GM23338 (cell line): ENCODE data around the gene SUGP1. TPM values are rescaled to one million over a fixed set of nuclear protein-coding genes. Genes with fewer than 3 reads are reported as not detected.

Experiments used
- ATAC-seq: fragments of 200-7000 bp; cut with Tn5 transposase; 3 replicates; pipeline ENCODE4 v1.9.1; 2020
- DNase-seq: peaks from one replicate; pipeline ENCODE4 v3.0.0-alpha.2; 2015; ENCODE audit warnings: low spot score
- H2AFZ ChIP-seq: fragments of 200-600 bp; sonication (generic); 2 replicates; pipeline ENCODE4 v1.8.0; 2016; ENCODE audit warnings: antibody characterized with exemption, mild to moderate bottlenecking, moderate library complexity
- H3F3A ChIP-seq: fragments of 200-600 bp; sonication (generic); replicated peaks from 2 replicates; pipeline ENCODE4 v1.8.0; 2017; ENCODE audit warnings: antibody characterized with exemption, mixed run types, low read depth
- H3K27ac ChIP-seq: fragments of 200-600 bp; sonication (generic); 2 replicates; pipeline ENCODE4 v1.6.1; 2016; ENCODE audit warnings: low read depth
- H3K27me3 ChIP-seq: fragments of 200-600 bp; sonication (generic); 2 replicates; pipeline ENCODE4 v1.8.0; 2016; ENCODE audit warnings: mild to moderate bottlenecking, mixed run types, moderate library complexity; ENCODE audit not compliant: insufficient read depth
- H3K36me3 ChIP-seq: fragments of 200-600 bp; sonication (generic); 2 replicates; pipeline ENCODE4 v1.8.0; 2016; ENCODE audit warnings: mild to moderate bottlenecking; ENCODE audit not compliant: insufficient read depth
- H3K4me1 ChIP-seq: fragments of 200-600 bp; sonication (generic); 2 replicates; pipeline ENCODE4 v1.8.0; 2016; ENCODE audit warnings: mild to moderate bottlenecking, moderate library complexity; ENCODE audit not compliant: insufficient read depth
- H3K4me2 ChIP-seq: fragments of 200-600 bp; sonication (generic); 2 replicates; pipeline ENCODE4 v1.7.1; 2017; ENCODE audit warnings: mixed run types
- H3K4me3 ChIP-seq: fragments of 200-600 bp; sonication (generic); 2 replicates; pipeline ENCODE4 v1.6.1; 2016; ENCODE audit warnings: mixed run types
- H3K79me2 ChIP-seq: fragments of 200-600 bp; sonication (generic); replicated peaks from 2 replicates; pipeline ENCODE4 v1.8.0; 2017; ENCODE audit warnings: mild to moderate bottlenecking; ENCODE audit not compliant: insufficient read depth
- H3K9me2 ChIP-seq: fragments of 200-600 bp; sonication (generic); 2 replicates; pipeline ENCODE4 v1.8.0; 2017; ENCODE audit not compliant: insufficient read depth
- H4K20me1 ChIP-seq: fragments of 200-600 bp; sonication (generic); replicated peaks from 2 replicates; pipeline ENCODE4 v1.8.0; 2017; ENCODE audit warnings: mild to moderate bottlenecking; ENCODE audit not compliant: insufficient read depth
- H3K27ac Mint-ChIP-seq: 2 replicates; pipeline ENCODE4 v1.8.0; 2020; ENCODE audit warnings: inconsistent platforms, mild to moderate bottlenecking, moderate library complexity, mixed read lengths
- H3K27me3 Mint-ChIP-seq: 3 replicates; pipeline ENCODE4 v1.8.0; 2022; ENCODE audit warnings: low read depth, mild to moderate bottlenecking, moderate library complexity, mixed read lengths, inconsistent platforms; ENCODE audit not compliant: insufficient read depth, poor library complexity
- H3K36me3 Mint-ChIP-seq: 3 replicates; pipeline ENCODE4 v1.8.0; 2021; ENCODE audit warnings: low read depth, mild to moderate bottlenecking, inconsistent platforms, moderate library complexity, mixed read lengths
- H3K4me1 Mint-ChIP-seq: 3 replicates; pipeline ENCODE4 v1.8.0; 2020; ENCODE audit warnings: mild to moderate bottlenecking, inconsistent platforms, mixed read lengths
- H3K4me3 Mint-ChIP-seq: 3 replicates; pipeline ENCODE4 v1.8.0; 2021; ENCODE audit warnings: moderate library complexity, mild to moderate bottlenecking, inconsistent platforms, mixed read lengths
- H3K9me3 Mint-ChIP-seq: 3 replicates; pipeline ENCODE4 v1.8.0; 2020; ENCODE audit warnings: moderate library complexity, mild to moderate bottlenecking, inconsistent platforms, mixed read lengths
- CREB1 ChIP-seq: fragments of 250-450 bp; sonication (Bioruptor Pico); IDR thresholded peaks from 2 replicates; pipeline ENCODE4 v1.5.0; 2020; ENCODE audit warnings: low read depth, mild to moderate bottlenecking, moderate library complexity
- CTCF ChIP-seq, 2 experiments: fragments of 200-600 bp in 1 of 2; sonication (generic) in 1 of 2; conservative IDR thresholded peaks; 2 replicates each; pipeline versions ENCODE4 v1.5.1 to v1.6.1; 2016 to 2017; ENCODE audit warnings: antibody characterized with exemption in 2 of 2, low read depth in 2 of 2, mild to moderate bottlenecking in 2 of 2, moderate library complexity in 1 of 2
- ETS1 ChIP-seq: IDR thresholded peaks from 2 replicates; pipeline ENCODE4 v1.6.1; 2016; ENCODE audit warnings: antibody characterized with exemption
- EZH2phosphoT487 ChIP-seq: fragments of 200-600 bp; sonication (generic); IDR thresholded peaks from one replicate; pipeline ENCODE4 v1.8.1; 2018; ENCODE audit warnings: antibody characterized with exemption; ENCODE audit not compliant: unreplicated experiment
- JUNB ChIP-seq: IDR thresholded peaks from one replicate; pipeline ENCODE4 v1.6.1; 2016; ENCODE audit warnings: antibody characterized with exemption; ENCODE audit not compliant: unreplicated experiment
- NANOG ChIP-seq: IDR thresholded peaks from 2 replicates; pipeline ENCODE4 v1.6.1; 2016; ENCODE audit warnings: antibody characterized with exemption, borderline replicate concordance
- POLR2AphosphoS5 ChIP-seq: IDR thresholded peaks from 2 replicates; pipeline ENCODE4 v1.6.1; 2016; ENCODE audit warnings: antibody characterized with exemption, low read depth
- REST ChIP-seq: IDR thresholded peaks from one replicate; pipeline ENCODE4 v1.6.1; 2018; ENCODE audit warnings: antibody characterized with exemption; ENCODE audit not compliant: unreplicated experiment
- STAT1 ChIP-seq: IDR thresholded peaks from one replicate; pipeline ENCODE4 v1.6.1; 2016; ENCODE audit warnings: antibody characterized with exemption; ENCODE audit not compliant: unreplicated experiment
- ZNF331 ChIP-seq: fragments of 250-450 bp; sonication (Bioruptor Pico); IDR thresholded peaks from 2 replicates; pipeline ENCODE4 v1.5.0; 2020; ENCODE audit warnings: low read depth, mild to moderate bottlenecking, moderate library complexity
- ZNF462 ChIP-seq: fragments of 250-450 bp; sonication (Bioruptor Pico); IDR thresholded peaks from 2 replicates; pipeline ENCODE4 v1.5.0; 2020; ENCODE audit warnings: mild to moderate bottlenecking, moderate library complexity
- polyA plus RNA-seq: library from polyadenylated mRNA; unstranded; fragments of >200 nt; fragmentation: Nextera tagmentation; extraction: Ambion mirVana; gene quantifications from 2 replicates; pipeline ENCODE4 v1.2.1, GENCODE V29; 2016
- total RNA-seq: library from RNA; depleted of rRNA; stranded (reverse); fragments of >200 nt; shearing (Covaris generic); gene quantifications from 2 replicates; pipeline ENCODE4 v1.2.3, GENCODE V29; 2014

SUGP1 gene
- total and polyA plus RNA-seq, 2 experiments from 2014 or later = 38.6 to 61.6 TPM

- H3K27me3 ChIP-seq = peaks cover 28% of the 10 kb centered on the region
- no peaks in the 10 kb centered on the region for H3K36me3 ChIP-seq
- H3K4me3 ChIP-seq = no peak overlapping the region
- Mint-ChIP-seq H3K27ac (no peak overlapping the region), H3K4me1 (peaks cover 18% of the 10 kb centered on the region), H3K27me3 (peaks cover 31% of the 10 kb centered on the region), H3K4me3 (no peak overlapping the region), H3K9me3 (peaks cover 7% of the 10 kb centered on the region), H3K36me3 (peaks cover 29% of the 10 kb centered on the region)
- DNase-seq (no peak), ATAC-seq (no peak)
- TF ChIP-seq JUNB = no peak
- TF ChIP-seq ZNF462 (CRISPR knock-in tag) = no peak
- no peak for TF ChIP-seq STAT1
- no peak for TF ChIP-seq NANOG
- TF ChIP-seq CREB1 (CRISPR knock-in tag) = no peak
- no peak for TF ChIP-seq ZNF331 (CRISPR knock-in tag)
- no peak for TF ChIP-seq ETS1
- no peak for TF ChIP-seq CTCF (conservative IDR thresholded peaks at IDR 0.05; ENCODE audit: low read depth in 2 of 2)
- TF ChIP-seq EZH2phosphoT487 = no peak
- no peak for TF ChIP-seq POLR2AphosphoS5
- no peak for TF ChIP-seq REST
- H4K20me1 ChIP-seq = no peaks in the 10 kb centered on the region; the same call in 1 of the 2 replicates
- H3K4me1 ChIP-seq = peaks cover 10% of the 10 kb centered on the region
- H3K9me2 ChIP-seq = no peaks in the 10 kb centered on the region
- H3F3A ChIP-seq = peaks cover 6% of the 10 kb centered on the region; the same call in 1 of the 2 replicates
- no peak overlapping the region for H2AFZ ChIP-seq
- no peak overlapping the region for H3K4me2 ChIP-seq
- H3K79me2 ChIP-seq = no peaks in the 10 kb centered on the region
- H3K27ac ChIP-seq = no peak overlapping the region
These were observed 62.3 kb downstream of the SUGP1 start for GRCh38 chr19:19257836-19258588.
